CD4-positive, alpha-beta T cell treated with Interleukin-15 for 1 hour (primary cell): ENCODE data around the gene DNAH14.
A peak's percentile ranks its signal among the peaks of the same experiment; 100 is the strongest.
"Not testable (repeated sequence)": the region's sequence is repeated elsewhere in the genome, so short reads cannot be mapped to it uniquely, and the experiment has no call there.

Experiments used
- DNase-seq: peaks from one replicate; pipeline ENCODE4 v3.0.0-alpha.2; 2020

Gene DNAH14

GRCh38 chr1:225159793-225160192, 230.3 kb downstream of the DNAH14 start:
- no peak for DNase-seq

GRCh38 chr1:225177409-225177808, 247.9 kb downstream of the DNAH14 start:
- not testable (repeated sequence) for DNase-seq

DNA sequence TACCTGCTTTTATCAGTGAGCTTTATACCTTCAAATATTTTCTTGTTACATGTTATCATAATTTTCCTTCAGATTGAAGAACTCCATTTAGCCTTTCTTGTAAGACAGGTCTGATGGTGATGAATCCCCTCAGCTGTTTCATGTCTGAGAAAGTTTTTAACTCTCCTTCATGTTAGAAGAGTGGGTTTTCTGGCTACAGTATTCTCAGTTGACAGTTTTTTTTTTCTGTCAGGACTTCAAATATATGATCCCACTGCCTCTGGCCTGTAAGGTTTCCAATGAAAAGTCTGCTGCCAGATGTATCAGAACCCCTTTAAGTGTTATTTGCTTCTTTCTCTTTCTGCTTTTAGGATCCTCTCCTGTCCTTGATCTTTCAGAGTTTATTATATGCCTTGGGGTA, 250.2 kb downstream of the DNAH14 start:
- DNase-seq: no peak

GRCh38 chr1:225182716-225183115, 253.2 kb downstream of the DNAH14 start:
- DNase-seq: no peak

DNA sequence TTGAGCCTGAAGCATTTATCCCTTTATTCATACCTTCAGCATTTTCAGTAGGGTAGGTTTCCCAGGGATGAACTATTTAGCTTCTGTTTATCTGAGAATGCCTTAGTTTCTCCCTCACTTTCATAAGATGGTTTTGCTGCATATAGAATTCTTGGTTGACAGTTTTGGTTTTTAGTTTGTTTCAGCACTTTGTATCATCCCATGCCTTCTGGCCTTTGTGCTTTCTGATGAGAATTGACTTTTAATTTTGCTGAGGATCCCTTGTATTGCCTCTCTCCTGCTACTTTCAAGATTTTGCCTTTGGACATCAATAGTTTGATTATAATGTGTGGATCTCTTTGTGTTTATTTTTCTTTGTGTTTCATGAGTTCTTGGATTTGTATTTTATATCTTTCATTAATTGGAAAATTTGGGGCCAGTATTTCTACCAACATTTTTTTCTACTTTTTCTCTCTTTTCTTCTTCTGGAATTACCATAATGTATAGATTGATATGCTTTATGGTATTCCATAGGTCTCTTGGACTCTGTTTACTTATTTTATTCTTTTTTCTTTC, 261.8 kb downstream of the DNAH14 start:
- no peak for DNase-seq

GRCh38 chr1:225201447-225201846, 272.0 kb downstream of the DNAH14 start:
- DNase-seq: no peak

DNA sequence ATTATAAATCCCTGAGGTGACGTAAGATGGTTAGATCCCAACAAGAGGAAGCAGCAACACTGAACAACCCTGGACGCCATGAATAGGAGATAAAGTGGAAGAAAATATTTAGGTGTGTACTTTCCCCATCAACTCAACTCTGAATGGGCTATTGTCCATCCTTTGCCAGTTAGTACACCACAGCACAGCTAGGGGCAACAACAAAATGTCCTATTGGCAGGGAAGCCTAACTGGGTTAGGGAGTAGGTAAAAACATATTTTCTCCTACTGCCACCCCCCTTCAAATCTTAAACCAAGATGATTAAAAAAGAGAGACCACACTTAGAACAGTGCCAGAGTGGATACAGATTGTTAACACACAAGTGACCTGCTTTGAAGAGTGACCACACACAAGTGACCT, 278.3 kb downstream of the DNAH14 start:
- DNase-seq: no peak

DNA sequence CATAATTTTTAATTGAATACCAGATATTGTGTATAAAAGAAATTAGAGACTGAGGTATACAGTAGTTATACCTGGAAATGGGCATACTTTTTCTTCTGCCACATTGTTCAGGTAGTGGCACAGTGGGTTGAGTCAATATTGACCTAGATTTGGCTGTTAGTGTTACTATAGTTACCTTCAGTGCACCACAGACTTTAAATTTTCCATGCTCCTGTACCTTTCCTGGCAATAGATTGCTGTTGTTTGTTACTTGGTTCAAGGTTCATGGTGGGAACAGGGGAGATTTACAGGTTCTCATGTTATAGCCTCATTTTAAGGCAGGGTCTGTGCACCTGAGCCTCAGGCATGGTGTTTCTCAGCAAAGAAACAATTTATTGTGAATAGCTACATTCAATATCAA, 279.7 kb downstream of the DNAH14 start:
- DNase-seq: no peak

DNA sequence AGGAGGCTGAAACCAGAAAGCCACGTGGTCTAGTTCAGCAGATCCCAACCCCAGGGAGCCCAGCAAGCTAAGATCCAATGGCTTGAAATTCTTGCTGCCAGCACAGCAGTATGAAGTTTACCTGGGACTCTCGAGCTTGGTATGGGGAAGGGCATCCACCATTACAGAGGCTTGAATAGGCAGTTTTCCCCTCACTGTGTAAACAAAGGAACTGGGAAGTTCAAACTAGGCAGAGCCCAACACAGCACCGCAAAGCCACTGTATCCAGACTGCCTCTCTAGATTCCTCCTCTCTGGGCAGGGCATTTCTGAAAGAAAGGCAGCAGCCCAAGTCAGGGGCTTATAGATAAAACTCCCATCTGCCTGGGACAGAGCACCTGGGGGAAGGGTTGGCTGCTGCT, 280.7 kb downstream of the DNAH14 start:
- DNase-seq: not testable (repeated sequence)

DNA sequence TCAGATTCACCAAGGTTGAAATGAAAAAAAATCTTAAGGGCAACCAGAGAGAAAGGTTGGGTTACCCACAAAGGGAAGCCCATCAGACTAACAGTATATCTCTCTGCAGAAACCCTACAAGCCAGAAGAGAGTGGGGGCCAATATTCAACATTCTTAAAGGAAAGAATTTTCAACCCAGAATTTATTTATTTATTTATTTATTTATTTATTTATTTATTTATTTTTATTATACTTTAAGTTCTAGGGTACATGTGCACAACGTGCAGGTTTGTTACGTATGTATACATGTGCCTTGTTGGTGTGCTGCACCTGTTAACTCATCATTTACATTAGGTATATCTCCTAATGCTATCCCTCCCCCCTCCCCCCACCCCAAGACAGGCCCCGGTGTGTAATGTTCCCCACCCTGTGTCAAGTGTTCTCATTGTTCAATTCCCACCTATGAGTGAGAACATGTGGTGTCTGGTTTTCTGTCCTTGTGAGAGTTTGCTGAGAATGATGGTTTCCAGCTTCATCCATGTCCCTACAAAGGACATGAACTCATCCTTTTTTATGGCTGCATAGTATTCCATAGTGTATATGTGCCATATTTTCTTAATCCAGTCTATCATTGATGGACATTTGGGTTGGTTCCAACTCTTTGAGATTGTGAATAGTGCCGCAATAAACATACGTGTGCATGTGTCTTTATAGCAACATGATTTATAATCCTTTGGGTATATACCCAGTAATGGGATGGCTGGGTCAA, 282.4 kb downstream of the DNAH14 start:
- DNase-seq: not testable (repeated sequence)

DNA sequence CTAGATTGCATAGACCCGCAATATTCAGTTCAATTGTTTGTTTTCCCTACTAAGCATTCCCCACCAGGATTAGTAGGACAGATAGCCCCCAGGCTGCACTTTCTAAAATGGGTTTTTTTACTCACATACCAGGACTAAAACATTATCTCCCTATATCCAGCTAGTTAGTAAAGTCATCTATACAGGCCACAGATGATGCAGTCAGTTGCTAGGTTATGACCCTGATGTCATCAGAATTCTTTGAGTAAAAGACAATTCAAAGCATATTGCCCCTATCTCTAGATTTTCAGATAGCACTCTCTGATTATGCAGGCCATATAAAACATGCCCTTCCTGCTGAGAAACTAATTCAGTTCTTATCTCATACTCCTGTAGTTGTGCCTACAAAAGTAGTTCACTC, 294.8 kb downstream of the DNAH14 start:
- DNase-seq: no peak

- no peak for DNase-seq
Observed at GRCh38 chr1:225225681-225226080, 296.2 kb downstream of the DNAH14 start.

GRCh38 chr1:225228871-225229303, 299.4 kb downstream of the DNAH14 start:
- no peak for DNase-seq

DNA sequence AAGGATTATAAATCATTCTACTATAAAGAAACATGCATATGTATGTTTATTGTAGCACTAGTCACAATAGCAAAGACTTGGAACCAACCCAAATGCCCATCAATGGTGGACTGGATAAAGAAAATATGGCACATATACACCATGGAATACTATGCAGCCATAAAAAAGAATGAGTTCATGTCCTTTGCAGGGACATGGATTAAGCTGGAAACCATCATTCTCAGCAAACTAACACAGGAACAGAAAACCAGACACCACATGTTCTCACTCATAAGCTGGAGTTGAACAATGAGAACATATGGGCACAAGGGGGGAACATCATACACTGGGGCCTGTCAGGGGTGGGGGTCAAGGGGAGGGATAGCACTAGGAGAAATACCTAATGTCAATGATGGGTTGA, 300.0 kb downstream of the DNAH14 start:
- DNase-seq: not testable (repeated sequence)

DNA sequence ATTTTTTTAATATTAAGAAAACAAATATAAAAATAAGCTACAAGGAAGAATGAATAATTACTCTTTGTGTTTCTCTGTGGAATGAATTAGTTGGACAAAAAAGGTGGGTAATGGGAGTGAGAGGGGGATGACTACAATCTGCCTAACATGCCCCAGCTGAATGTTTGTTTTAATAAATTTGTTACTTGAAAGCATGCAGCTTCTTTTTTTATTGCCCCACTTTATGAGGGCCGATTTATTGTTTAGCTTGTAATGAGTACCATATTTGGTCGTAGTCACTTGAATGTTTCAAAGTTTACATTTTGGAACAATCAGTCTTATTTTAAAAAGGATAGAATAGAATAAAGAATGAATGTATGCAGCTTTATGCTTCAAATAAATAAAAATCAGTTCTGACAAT, 301.0 kb downstream of the DNAH14 start:
- DNase-seq: no peak

DNA sequence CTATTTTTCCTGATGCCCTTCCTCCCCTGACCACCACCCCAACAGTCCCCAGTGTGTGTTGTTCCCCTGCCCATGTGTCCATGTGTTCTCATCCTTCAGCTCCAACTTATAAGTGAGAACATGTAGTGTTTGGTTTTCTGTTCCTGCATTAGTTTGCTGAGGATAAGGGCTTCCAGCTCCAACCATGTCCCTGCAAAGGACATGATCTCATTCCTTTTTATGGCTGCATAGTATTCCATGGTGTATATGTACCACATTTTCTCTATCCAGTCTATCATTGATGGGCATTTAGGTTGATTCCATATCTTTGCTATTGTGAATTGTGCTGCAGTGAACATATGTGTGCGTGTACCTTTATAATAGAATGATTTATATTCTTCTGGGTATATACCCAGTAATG, 303.5 kb downstream of the DNAH14 start:
- DNase-seq: not testable (repeated sequence)

GRCh38 chr1:225242611-225243010, 313.1 kb downstream of the DNAH14 start:
- DNase-seq: no peak

DNA sequence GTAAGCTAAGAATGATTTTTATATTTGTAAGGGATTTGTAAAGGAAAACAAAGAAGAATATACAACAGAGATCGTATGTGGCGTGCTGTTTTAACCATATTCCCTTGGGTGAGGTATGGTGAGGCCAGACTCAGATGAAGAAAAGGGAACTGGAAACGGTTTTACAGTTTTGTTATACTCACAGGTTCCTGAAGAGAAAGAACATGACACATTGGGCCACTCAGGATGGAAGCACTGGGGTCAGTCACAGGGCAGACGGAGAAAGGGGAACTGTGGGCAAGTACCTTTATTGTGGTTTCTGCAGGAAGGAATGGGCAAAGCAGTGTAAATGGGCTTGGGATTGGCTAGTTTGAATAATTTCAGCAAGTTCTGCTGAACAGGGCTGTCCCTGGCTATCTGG, 321.0 kb downstream of the DNAH14 start:
- DNase-seq: peak; percentile 50

GRCh38 chr1:225253173-225253572, 323.7 kb downstream of the DNAH14 start:
- no peak for DNase-seq

- DNase-seq: no peak
Observed at GRCh38 chr1:225253784-225254183, 324.3 kb downstream of the DNAH14 start.

DNA sequence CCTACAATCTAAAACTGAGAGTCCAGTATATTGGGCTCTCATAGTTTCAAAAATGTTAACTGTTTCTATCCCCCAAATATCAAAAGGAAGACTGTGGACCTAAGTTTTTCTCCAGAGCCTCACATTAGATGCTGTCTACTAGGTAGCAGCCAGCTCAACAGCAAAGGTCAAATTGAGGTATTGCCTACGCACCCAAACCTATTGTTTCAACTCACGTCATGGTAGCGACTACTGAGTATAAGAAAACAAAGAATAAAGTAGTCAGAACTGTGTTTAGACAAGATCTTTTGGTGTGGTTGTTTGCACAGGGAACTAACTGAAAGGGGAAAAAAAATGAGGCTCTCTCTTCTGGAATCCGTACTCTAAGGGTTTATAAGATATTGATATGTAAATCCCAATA, 325.2 kb downstream of the DNAH14 start:
- DNase-seq: no peak

GRCh38 chr1:225257081-225257480, 327.6 kb downstream of the DNAH14 start:
- DNase-seq: no peak

- no peak for DNase-seq
Observed at GRCh38 chr1:225258811-225259210, 329.3 kb downstream of the DNAH14 start.

GRCh38 chr1:225259542-225259941, 330.1 kb downstream of the DNAH14 start:
- DNase-seq: no peak

DNA sequence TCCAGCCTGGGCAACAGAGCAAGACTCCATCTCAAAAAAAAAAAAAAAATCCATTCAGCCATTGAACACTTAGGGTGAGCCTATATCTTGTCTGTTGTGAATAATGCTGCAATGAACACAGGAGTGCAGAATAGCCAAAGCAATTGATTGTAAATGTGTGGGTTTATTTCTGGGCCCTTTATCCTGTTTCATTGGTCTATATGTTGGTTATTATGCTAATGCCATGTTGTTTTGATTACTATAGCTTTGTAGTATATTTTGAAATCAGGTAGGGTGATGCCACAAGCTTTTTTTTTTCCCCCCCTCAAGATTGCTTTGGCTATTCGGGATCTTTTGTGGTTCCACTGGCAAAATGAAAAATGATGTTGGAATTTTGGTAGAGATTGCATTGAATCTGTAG, 330.8 kb downstream of the DNAH14 start:
- DNase-seq: no peak
